DND-41 (cell line): ENCODE results near the gene MED8.

Experiments used
- ATAC-seq: fragments of 200-7000 bp; cut with Tn5 transposase; 3 replicates; pipeline ENCODE4 v1.9.1; 2021; ENCODE audit warnings: low read depth; ENCODE audit not compliant: insufficient read depth
- DNase-seq: peaks from one replicate; pipeline ENCODE4 v3.0.0-alpha.2; 2020
- H2AFZ ChIP-seq: 2 replicates; pipeline ENCODE4 v1.6.0; 2012; ENCODE audit warnings: low read depth, low read length
- H3K27ac ChIP-seq: 2 replicates; pipeline ENCODE4 v1.5.1; 2012; ENCODE audit warnings: low read length, inconsistent platforms
- H3K27me3 ChIP-seq: fragments of 200-600 bp; sonication (generic); 2 replicates; pipeline ENCODE4 v1.6.0; 2012; ENCODE audit warnings: low read length, mild to moderate bottlenecking, inconsistent platforms; ENCODE audit not compliant: insufficient read depth, poor library complexity
- H3K36me3 ChIP-seq: 2 replicates; pipeline ENCODE4 v1.5.1; 2012; ENCODE audit warnings: low read length, inconsistent platforms; ENCODE audit not compliant: insufficient read depth
- H3K4me1 ChIP-seq: 2 replicates; pipeline ENCODE4 v1.5.1; 2012; ENCODE audit warnings: mild to moderate bottlenecking, low read length; ENCODE audit not compliant: insufficient read depth
- H3K4me2 ChIP-seq: 2 replicates; pipeline ENCODE4 v1.6.0; 2012; ENCODE audit warnings: mild to moderate bottlenecking, moderate library complexity, low read length, inconsistent platforms; ENCODE audit not compliant: insufficient read depth
- H3K4me3 ChIP-seq, 2 experiments: fragments of 200-600 bp in 1 of 2; shearing (Covaris generic) in 1 of 2; 2 replicates each; pipeline ENCODE4 v1.5.1; 2012 to 2016; ENCODE audit warnings: inconsistent platforms in 2 of 2, low read length in 2 of 2, mild to moderate bottlenecking in 2 of 2, low read depth in 1 of 2, moderate library complexity in 1 of 2
- H3K79me2 ChIP-seq: 2 replicates; pipeline ENCODE4 v1.6.0; 2012; ENCODE audit warnings: low read length, inconsistent platforms; ENCODE audit not compliant: insufficient read depth
- H3K9ac ChIP-seq: 2 replicates; pipeline ENCODE4 v1.6.0; 2012; ENCODE audit warnings: low read depth, mild to moderate bottlenecking, inconsistent platforms, low read length, moderate library complexity
- H3K9me3 ChIP-seq: 2 replicates; pipeline ENCODE4 v1.5.1; 2012; ENCODE audit warnings: low read length, moderate library complexity, mild to moderate bottlenecking, inconsistent platforms; ENCODE audit not compliant: insufficient read depth, severe bottlenecking
- H4K20me1 ChIP-seq: 2 replicates; pipeline ENCODE4 v1.6.0; 2012; ENCODE audit warnings: low read length; ENCODE audit not compliant: insufficient read depth
- EZH2 ChIP-seq: IDR thresholded peaks from 3 replicates; pipeline ENCODE4 v1.6.1; 2012; ENCODE audit warnings: borderline replicate concordance, low read depth, mild to moderate bottlenecking, moderate library complexity, low read length, inconsistent platforms; ENCODE audit not compliant: severe bottlenecking
- TF ChIP-seq, protein P1 (sequence below): IDR thresholded peaks from 2 replicates; pipeline ENCODE4 v1.5.1; 2012; ENCODE audit warnings: borderline replicate concordance, low read length, moderate library complexity, mild to moderate bottlenecking; ENCODE audit not compliant: poor library complexity, severe bottlenecking; ENCODE audit errors: extremely low read depth

MED8 gene

DNA sequence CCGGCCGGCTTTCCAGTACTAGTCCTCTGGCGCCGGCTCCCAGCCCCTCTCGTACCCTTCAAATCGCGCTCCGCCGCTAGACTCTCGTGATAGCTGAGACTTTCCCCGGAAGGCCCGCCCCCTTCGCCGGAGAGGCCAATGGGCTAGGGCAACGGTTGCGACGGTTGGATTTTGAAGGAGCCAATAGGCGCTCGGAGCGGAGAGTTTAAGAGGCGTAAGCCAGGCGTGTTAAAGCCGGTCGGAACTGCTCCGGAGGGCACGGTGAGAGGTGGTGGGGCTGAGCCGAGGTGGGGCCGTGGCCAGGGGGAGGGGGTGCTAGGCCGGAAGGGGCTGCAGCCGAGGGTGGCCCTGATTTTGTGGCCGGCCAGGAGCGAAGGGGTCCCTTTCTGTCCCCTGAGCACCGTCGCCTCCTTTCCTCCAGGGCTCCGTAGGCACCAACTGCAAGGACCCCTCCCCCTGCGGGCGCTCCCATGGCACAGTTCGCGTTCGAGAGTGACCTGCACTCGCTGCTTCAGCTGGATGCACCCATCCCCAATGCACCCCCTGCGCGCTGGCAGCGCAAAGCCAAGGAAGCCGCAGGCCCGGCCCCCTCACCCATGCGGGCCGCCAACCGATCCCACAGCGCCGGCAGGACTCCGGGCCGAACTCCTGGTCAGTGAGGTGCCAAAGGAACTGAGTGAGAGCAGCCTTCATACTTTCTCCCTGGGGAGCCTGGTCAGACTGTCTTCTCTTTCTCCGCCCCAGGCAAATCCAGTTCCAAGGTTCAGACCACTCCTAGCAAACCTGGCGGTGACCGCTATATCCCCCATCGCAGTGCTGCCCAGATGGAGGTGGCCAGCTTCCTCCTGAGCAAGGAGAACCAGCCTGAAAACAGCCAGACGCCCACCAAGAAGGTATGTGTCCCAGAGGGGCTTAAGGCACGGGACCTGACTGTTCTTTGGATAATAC, 30.6 kb downstream of the MED8 start, which contains the start of gene CDC20:
TSS of gene CDC20 (plus strand) at position 236 of the 948 bp plus-strand sequence. CDS start at position 471, 235 bp downstream.
- Histone ChIP-seq H3K27ac (peak within 1 kb of the TSS; percentile 97), H3K36me3 (peaks cover 51% of the 10 kb centered on the region), H2AFZ (peak within 1 kb of the TSS; percentile 86), H3K4me3 (peak within 1 kb of the TSS; percentile 68 to 85), H3K4me2 (peak within 1 kb of the TSS; percentile 89), H4K20me1 (peaks cover 20% of the 10 kb centered on the region), H3K4me1 (peaks cover 36% of the 10 kb centered on the region), H3K9ac (peak within 1 kb of the TSS; percentile 86), H3K9me3 (no peaks in the 10 kb centered on the region), H3K27me3 (no peaks in the 10 kb centered on the region), H3K79me2 (peaks cover 41% of the 10 kb centered on the region)
- TF ChIP-seq, protein P1, sequence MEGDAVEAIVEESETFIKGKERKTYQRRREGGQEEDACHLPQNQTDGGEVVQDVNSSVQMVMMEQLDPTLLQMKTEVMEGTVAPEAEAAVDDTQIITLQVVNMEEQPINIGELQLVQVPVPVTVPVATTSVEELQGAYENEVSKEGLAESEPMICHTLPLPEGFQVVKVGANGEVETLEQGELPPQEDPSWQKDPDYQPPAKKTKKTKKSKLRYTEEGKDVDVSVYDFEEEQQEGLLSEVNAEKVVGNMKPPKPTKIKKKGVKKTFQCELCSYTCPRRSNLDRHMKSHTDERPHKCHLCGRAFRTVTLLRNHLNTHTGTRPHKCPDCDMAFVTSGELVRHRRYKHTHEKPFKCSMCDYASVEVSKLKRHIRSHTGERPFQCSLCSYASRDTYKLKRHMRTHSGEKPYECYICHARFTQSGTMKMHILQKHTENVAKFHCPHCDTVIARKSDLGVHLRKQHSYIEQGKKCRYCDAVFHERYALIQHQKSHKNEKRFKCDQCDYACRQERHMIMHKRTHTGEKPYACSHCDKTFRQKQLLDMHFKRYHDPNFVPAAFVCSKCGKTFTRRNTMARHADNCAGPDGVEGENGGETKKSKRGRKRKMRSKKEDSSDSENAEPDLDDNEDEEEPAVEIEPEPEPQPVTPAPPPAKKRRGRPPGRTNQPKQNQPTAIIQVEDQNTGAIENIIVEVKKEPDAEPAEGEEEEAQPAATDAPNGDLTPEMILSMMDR: no peak
- no peak for TF ChIP-seq EZH2
- DNase-seq (peak; percentile 99), ATAC-seq (peak; percentile 97)

DNA sequence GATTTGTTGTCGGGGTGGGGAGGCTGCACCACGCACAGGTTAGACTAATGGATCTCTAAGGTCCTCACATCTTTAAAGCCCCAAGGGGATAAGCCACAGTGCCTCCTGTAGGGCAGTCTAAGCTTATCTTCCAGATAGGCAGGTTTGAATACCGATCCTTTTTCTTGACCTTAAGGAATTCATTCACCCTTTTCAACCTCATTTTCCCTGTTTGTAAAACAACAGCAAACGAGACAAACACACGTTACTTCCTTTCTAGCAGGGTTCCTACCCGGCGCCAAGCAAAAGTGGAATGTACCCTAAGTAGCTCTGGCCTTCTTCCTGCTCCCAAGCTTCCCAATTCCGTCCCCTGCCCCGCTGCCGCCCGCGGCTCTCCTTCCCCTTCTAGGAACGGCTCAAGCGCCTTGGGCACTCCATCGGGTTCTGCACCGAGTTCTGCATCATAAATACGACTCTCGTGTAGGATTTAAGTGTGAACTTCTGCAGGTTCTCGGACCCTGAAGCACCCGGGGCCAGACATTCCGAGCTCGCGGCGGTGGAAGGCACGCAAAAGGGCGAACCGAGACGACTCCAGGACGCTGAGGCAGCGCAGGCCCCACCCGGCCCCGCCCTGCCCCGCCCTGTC, 31.4 kb downstream of the MED8 start:
- Histone ChIP-seq H4K20me1 (peaks cover 20% of the 10 kb centered on the region), H3K79me2 (peaks cover 41% of the 10 kb centered on the region), H2AFZ (peak overlapping the region; percentile 86), H3K36me3 (peaks cover 44% of the 10 kb centered on the region), H3K4me2 (peak overlapping the region; percentile 89), H3K9ac (peak overlapping the region; percentile 86), H3K27me3 (no peaks in the 10 kb centered on the region), H3K9me3 (no peaks in the 10 kb centered on the region), H3K27ac (peak overlapping the region; percentile 87), H3K4me3 (peak overlapping the region; percentile 68 to 85), H3K4me1 (peaks cover 36% of the 10 kb centered on the region)
- TF ChIP-seq, protein P1: peak; percentile 57
- no peak for TF ChIP-seq EZH2
- peak; percentile 26 for DNase-seq
- ATAC-seq: no peak

DNA sequence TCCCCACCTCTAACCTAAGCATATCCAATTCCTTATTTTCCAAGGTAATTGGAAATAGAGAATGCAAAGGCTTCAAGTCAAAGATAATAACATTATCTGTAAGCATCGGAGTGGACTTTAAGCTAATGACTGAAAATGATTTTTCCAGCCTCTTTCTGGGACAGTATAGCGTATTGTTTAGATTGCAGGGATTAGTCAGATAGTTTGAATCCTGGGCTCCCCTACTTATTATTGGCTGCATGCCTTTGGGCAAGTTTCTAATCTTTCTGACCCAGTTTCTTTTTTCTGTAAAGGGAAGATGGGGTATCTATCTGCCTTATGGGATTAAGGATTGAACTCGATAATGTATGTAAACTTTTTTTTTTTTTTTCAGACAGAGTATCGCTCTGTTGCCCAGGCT, 32.3 kb downstream of the MED8 start:
- Histone ChIP-seq H3K4me1 (peaks cover 36% of the 10 kb centered on the region), H3K9ac (no peak overlapping the region), H3K36me3 (peaks cover 34% of the 10 kb centered on the region), H3K9me3 (no peaks in the 10 kb centered on the region), H3K4me2 (no peak overlapping the region; the same call in 1 of the 2 replicates), H3K79me2 (peaks cover 41% of the 10 kb centered on the region), H4K20me1 (peaks cover 20% of the 10 kb centered on the region), H3K27me3 (no peaks in the 10 kb centered on the region), H3K27ac (no peak overlapping the region), H2AFZ (no peak overlapping the region), H3K4me3 (no peak overlapping the region)
- TF ChIP-seq, protein P1: no peak
- no peak for TF ChIP-seq EZH2
- no peak for ATAC-seq
- no peak for DNase-seq
